GM21390 (cell line): Measurements from ENCODE around the gene ADGRD1.

ENCODE experiments used
- ATAC-seq: cut with Tn5 transposase; IDR thresholded peaks from one replicate; pipeline ENCODE4 v1.9.1; 2021; ENCODE audit not compliant: unreplicated experiment

The ADGRD1 gene

DNA sequence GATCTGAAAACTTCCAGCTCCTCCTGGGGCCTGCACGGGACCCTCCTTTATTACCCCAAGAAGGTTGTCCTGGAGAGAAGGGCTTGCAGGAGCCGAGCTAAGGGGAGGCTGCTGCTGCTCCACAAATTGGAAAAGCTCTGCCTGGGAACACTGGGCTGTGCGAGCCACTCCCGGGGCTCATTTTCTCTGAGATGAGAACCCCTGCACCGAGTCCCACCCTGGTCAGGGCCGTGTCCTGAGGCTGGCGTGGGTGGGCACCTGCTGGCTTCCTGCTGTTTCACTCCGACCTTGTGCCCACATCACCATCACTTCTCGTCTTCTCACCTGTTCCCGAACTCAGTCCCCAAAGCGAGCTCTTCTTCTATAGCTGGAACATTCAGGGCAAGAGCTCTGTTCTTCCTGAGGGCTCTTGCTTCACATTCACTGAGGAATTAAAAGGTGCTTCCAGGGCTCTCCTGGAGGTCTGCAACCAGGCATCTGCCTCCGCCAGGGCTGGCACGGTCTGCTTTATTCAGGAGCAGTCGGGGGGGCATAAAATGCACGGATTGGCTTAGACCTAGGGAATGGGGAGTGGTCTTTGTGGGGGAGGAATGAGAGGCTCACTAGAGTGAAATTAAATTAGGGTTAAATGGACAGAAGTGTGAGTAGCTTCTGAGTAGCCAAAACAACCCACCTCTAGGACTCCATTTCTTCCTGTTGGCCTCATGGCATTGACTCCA lies 98.5 kb downstream of the ADGRD1 start:
- no peak for ATAC-seq

DNA sequence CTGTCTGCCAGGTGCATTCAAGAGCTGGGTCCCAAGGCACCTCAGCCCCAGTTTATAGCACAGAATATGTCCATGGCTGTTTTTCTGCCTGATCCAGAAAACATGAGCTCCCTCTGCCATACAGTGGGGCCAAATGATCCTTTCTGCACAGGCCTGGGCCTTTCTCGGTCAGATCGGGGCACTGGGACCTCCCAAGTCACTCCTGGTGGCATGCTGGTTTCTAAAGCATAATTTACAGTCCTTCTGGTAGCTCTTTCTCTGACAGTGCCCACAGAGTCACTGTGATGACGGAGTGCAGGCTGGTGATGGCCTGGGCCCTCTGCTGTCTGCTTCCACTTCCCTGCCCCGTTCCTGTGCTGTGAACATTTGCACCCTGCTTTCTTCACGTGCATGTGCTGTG lies 99.2 kb downstream of the ADGRD1 start:
- no peak for ATAC-seq

DNA sequence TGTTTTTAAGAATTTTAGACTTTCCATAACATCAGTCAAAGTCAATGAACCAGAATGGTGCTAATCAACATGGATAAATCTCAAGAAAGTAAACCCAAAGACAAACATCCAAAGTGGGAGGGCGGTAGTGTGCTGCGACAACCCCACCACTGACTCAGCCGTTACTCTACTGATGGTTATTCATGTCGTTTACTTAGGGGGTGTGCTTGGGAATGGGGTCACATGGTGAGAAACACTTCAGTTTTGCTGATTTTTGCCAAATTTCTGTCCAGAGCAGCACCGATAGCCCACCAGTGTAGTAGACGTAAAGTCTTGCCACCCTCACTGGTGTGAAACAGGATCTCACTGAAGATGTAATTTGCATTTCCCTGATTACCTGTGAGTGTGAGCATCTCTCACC lies 99.9 kb downstream of the ADGRD1 start:
- ATAC-seq, result no peak

DNA sequence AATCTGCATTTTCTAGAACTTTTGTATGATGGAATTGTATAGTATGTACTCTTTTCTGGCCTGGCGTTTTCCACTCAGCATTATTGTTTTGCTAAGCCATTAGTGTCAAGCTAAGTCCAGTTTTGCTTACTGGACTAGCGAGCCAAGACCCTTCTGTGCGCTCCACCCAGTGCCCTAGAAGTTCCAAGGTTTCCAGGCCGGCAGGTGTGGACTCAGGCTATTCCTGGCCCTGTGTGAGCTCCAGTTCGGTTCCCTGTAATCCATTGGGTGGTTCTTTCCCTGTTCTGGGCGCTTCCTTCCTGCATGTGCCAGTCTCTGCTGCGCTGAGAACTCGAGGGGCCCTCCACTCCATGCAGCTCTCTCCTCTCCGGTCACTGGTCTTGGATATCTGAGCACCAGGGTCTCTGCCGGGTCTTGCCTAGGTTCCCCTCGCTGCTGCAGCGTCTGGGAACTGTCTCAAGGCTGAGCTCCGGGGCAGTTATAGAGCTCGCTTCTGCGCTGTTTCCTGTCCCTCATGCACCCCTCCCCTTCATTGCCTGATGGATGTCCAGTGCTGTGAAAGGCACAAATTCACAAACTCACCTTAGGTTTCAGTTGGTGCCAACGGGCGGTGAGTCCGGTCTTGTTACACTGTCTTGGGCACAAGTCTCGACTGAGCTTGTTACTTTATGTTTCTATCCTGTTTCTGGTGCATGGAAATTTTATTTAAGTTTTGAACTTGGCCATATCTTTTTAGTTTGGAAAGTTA lies 100.8 kb downstream of the ADGRD1 start:
- no peak for ATAC-seq

DNA sequence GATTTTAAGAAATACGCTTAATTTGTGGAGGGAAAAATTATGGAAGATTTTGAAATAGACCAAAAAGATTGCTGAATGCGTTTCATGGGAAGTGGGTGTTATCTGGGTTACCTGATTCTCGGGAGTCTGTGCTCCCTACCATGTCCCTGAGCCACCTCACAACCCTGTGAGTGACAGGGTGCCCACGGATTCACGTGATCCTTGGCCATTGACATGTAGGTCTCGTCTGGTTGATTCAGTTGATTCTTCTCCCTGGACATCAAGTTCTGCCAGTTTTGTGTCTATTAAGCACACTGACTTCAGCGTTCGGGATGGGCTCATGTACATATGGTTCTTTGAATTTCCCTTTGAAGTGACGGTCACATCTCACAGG lies 101.4 kb downstream of the ADGRD1 start:
- ATAC-seq, result no peak

DNA sequence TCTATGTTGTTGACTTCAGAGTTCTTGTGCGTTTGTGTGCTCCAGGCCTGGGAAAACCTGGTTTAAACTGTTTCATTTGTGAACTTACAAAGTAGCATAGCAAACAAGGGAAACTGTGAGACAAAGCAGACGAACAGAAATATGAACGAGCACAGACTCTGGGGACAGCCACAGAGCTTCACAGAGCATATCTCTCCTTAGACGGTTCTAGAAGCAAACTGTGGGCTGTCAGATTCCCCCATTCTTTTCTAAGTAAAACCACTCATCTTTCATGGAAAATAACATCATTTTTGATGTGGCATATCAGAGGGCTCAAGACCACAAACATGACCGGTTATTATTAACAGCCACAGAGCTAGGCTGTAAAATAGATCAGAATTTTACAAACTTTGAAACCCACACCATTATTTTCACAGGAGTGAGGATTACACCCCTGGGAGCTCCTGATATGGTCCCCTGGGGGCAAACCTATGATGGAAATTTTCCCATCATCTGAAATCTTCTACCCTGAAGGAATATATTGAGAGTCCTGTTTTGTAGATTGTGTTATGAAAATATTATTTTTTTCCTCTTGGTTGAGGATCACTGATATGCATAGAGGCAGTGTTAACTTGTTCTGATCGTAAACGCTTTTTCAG lies 102.0 kb downstream of the ADGRD1 start:
- ATAC-seq, result no peak

DNA sequence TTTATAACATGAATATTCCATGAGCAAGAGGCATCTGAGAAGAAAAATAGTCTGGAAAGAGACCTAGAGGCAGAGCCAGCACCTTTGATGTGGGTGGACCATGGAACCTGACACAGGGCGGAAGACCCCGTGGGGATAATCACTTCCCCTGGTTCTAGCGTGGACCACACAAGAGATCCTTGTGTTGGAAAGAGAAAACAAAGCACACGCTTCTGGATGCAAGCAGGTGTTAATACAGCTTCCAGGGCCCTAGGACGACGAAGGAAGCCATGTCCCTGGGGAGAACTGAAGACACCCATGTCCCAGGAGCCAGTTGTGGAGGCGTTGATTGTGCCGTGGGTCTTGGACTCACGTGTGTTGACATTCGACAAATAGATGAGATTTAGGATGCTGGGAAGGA lies 102.9 kb downstream of the ADGRD1 start:
- ATAC-seq, result no peak

DNA sequence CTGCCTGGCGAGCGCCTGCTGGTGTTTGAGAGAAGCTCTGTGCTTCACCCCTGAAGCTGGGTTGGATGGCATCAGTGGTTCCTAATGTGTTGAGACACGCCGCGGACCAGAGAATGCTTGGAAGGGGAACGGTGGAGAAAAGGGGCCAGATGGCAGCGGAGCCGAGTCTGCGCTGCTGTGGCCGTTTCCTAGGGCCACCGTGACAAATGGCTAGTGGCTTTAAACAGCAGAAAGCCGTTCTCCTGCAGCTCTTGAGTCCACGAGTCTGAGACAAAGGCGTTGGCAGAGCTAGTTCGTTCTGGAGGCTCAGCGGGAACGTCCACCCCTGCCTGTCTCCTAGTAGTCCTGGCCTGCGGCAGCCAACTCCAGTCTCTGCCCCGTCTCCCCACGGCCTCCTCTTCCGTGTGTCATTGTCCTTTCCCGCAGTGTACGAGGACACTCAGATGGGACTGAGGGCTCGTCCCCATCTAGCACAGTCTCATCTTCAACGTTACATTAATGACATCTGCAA lies 103.6 kb downstream of the ADGRD1 start:
- ATAC-seq, result no peak

DNA sequence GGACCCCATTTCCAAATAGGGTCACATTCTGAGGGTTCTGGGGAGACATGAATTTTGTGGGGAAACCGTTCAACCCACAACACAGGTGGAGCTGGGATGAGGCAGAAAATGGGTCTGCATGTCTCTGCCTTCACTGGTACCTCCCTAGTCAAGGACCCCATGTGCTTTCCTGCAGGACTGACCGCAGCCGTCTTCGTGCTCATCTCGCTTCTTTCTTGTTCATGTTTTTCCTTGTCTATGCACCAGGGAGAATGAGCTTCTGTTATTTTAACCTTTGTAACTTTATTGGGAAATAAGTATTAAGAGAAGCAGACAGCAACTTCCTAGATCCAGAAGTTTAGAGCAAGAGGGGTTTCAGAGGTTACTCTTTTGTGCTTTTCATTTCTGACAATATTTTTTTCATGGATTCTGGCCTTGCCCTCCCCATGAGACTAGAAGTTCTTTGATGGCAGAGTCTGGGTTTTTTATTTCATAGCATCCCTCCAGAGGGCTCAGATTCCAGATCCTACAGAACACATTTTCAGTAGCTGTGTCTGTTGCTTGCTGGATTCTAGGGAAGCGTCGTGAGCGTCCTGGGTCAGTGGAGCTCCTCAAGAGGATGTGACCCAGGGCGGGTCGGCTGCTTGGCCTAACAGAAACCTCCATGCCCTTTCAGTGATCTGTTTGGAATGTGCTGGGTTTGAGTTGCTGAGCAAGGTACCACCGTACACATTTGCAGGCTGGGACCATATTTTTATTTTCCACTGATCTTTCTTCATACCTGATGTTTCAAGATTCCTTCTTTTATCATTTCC lies 104.2 kb downstream of the ADGRD1 start:
- no peak for ATAC-seq

DNA sequence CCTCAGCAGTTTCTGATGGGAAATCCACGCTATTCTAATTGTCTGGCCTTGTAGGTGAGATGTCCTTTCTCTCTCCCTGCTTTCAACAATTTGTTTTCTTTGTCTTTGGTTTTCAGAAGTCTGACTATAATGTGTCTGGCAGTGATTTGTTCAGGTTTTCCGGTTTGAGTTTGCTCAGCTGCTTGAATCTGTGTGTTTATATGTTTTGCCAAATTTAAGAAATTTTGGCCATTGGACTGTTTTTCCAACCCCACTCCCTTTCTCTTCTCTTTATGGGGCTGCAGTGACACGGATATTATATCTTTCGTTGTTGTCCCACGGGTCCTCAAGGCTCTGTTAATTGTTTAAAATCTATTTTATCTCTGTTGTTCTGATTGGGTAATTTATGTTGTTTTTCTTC lies 105.0 kb downstream of the ADGRD1 start:
- ATAC-seq, result no peak

DNA sequence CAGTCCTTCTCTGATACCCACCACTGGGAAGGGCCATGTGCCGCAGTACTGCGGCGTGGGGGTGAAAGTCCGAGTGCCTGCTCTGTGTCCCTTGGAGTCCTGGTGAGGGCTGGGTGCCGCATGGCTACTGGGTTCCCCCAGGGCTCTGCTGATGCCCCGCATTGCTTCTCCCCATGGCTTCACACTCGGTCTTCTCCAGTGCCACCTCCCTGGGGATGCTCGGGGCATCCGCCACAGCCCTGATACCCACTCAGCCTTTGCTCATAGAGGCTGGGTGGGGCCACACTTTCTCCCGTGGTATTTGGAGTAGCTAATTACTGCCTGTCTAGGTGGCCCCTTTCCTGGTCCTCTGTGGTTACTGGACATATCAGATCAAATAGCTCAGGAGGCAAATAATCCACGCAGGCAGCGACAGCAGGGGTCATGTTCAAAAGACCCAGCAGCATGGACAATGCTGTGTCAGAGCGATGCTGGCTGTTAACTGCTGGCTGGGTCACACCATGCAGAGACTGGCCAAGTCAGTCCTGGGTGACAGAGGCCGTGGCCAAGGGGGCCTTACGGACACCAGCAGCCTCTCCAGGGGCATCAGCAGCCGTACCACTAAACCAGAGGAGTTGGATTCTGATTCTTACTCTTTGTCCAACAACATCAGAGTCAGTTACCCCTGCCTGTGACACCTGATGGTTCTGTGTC lies 106.5 kb downstream of the ADGRD1 start:
- no peak for ATAC-seq

DNA sequence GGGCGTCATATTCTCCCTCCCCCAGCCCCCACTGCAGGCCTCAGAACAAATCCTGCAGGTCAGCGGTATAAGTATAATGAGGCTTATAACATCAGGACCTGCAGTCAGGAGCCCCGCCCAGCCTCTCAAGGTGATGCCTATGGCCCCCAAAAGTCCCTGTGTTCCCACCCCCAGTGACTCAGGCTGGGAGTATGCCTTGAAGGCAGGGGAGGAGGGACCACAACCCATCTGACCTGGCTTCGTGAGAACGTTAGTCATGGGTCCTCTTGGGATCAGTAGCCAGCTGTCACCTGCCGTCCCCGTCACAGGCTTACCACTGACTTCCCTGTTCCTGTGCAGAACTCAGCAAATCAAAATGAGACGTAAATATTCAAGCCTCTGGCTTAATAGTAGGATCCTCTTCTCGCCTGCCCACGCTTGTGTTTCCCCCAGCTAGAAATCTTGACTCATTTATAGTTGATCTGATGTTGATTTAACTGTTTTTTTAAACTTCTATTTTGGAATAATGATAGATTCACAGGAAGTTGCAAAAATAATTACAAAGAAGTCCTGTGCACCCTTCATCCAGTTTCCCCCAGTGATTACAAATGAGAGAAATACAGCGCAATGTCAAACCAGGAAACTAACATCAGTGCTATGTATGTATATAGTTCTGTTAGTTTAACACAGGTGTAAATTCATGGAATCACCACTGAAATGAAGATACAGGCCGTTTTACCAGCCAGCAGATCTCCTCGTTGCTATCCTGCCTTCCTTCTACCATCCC lies 107.5 kb downstream of the ADGRD1 start:
- ATAC-seq, result no peak

DNA sequence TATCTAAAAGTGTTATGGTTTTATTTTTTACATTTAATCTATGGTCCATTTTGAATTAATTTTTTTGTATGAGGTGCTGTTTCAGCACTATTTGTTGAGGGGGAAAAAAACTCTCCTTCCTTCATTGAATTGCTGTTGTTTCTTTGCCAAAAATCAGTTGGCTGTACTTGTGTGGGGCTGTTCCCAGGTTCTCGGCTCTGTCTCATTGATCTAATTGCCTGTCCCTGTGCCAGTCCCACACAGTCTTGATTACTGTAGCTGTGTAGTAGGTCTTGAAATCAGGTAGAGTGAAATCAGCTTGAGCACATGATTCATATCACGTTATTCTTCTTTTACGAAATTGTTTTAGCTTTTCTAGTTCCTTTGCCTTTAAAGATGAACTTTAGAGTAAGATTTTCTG lies 109.7 kb downstream of the ADGRD1 start:
- ATAC-seq, result no peak

DNA sequence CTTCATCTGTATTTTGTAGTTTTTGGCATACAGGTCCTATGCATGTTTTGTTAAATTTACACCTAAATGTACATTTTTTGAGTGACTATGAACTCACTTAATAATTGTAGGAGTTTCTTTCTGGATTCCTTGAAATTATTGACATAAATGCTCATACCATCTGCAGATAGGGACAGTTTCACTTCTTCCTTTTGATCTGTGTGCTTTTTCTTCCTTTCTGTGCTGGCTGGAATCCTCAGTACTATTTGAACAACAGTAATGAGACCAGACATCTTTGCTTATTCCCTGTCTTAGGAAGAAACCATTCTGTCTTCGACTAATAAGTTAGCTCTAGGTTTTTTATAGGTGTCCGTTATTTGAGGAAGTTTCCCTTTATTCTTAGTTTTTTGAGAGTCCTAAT lies 110.3 kb downstream of the ADGRD1 start:
- ATAC-seq, result no peak

DNA sequence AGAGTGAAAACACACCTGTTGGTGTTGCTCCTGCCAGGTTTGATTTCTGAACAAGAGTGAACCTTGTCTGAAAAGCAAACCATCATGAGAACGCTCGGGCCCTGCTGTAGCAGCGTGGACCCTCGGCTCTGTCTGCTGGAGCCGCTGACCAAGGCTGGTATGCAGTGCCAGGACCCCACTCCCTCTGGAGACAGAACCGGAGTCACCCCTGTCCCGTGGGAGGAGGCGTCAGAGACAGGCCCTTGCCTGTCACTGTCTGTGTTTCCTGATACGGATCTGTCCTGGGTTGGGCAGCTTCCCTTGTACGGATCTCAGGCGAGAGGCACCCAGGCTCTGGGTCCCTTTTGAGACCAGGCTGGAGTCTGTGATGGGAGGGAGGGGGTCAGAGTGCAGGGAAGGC lies 111.6 kb downstream of the ADGRD1 start:
- no peak for ATAC-seq

DNA sequence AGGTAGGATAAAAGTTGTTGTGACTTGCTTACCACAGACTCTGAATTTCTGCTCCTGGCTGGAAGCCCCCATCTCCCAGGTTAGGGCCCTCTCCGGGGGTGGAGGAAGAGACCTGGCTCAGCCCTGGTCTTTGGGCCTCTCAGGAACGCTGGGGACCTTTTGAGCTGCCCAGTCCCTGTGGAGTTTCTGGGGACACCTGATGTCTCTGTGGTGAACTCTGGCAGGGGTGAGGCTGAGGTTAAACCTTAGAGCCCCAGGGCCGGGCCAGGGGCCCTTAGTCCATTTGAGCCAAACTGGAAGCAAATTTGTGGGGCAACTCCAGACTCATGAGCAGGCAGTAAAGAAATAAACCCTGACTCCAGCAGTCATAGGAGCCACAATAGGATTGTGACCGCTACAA lies 112.1 kb downstream of the ADGRD1 start:
- no peak for ATAC-seq

DNA sequence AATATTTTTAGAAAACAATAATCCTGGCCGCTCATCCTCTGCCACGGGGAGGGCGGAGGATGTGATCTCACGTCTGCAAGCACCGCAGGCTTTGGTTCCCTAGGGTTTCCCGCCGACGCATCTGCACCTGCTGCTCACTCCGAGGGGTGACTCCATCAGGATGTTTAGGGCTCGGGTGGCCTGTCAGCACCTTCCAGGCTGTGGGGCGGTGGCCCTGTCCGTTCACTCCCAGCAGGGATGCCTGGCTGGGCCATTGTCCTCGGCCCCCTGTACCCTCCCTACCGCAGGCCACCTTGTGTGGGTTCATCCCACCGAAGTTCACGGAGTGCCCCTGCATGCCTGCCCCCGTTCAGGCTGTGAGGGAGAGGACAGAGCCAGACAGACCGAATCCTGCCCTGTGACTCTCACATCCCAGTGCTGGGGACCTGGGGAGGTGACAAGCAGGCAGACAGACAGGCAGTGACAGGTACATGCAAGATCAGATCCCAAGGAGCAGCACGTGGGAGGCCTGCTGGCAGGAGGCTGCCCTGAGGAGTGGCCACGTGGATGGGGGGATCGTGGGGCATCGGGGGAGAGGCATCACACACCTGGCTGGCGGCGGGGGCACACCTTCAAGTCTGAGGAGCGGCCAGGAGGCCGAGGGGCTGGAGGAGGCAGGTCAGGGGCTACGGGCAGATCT lies 112.6 kb downstream of the ADGRD1 start:
- no peak for ATAC-seq

DNA sequence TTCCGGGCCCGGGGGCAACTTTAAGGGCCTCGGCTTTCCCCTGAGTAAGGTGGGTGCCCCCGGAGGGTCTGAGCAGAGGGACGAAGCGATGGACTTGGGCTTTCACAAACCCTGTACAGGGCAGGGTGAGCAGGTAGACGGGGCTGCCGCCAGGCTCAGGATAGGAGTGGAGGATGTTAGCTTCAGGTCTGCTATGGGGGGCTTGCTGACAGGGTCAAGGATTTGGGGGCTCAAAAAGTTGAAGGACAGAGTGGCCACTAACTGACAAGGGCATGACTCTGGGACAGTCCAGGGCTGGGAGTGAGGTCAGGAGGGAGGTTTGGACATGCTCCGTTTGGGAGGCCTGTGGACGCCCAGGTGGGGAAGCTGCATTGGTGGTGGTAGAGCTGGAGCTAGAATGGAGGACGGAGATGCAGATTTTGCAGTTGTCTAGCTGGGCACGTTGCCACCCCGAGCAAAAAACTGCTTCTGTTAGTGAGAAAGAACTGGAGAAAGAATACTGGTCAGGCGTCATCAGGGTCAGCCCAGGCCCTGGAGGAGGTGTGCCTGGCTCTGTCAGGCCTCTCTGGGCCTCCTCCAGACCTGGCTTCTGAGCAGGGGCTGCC lies 113.3 kb downstream of the ADGRD1 start:
- ATAC-seq, result no peak
